Fibroblast of lung (primary cell): ENCODE results near the gene KYAT1. TPM values are rescaled to one million over a fixed set of nuclear protein-coding genes. Genes with fewer than 3 reads are reported as not detected.

ENCODE experiments used
- DNase-seq, 2 donors: peaks; one replicate each; pipeline versions ENCODE4 v3.0.0 to v3.0.0-alpha.2; 2010; ENCODE audit warnings: low read depth in 2 of 2
- H2AFZ ChIP-seq: 2 replicates; pipeline ENCODE4 v1.5.1; 2012; ENCODE audit warnings: low read length, control low read depth, inconsistent platforms
- H3K27ac ChIP-seq: 2 replicates; pipeline ENCODE4 v1.5.1; 2011; ENCODE audit warnings: low read length, control low read depth; ENCODE audit not compliant: insufficient read depth
- H3K27me3 ChIP-seq: 2 replicates; pipeline ENCODE4 v1.5.1; 2011; ENCODE audit warnings: mild to moderate bottlenecking, low read length; ENCODE audit not compliant: control insufficient read depth, insufficient read depth
- H3K36me3 ChIP-seq: 2 replicates; pipeline ENCODE4 v1.5.1; 2011; ENCODE audit warnings: low read length; ENCODE audit not compliant: control insufficient read depth, insufficient read depth
- H3K4me1 ChIP-seq: 2 replicates; pipeline ENCODE4 v1.5.1; 2011; ENCODE audit warnings: low read length; ENCODE audit not compliant: control insufficient read depth, insufficient read depth; ENCODE audit errors: extremely low read depth
- H3K4me2 ChIP-seq: 2 replicates; pipeline ENCODE4 v1.5.1; 2011; ENCODE audit warnings: low read length, control low read depth; ENCODE audit not compliant: insufficient read depth; ENCODE audit errors: extremely low read depth
- H3K4me3 ChIP-seq, 4 experiments: fragments of 200-600 bp in 1 of 4; sonication (generic) in 1 of 4; replicated peaks in 1 of 4; 2 replicates each; pipeline ENCODE4 v1.5.1; 2011 to 2016; ENCODE audit warnings: low read length in 4 of 4, low read depth in 3 of 4, mild to moderate bottlenecking in 3 of 4, control low read depth in 2 of 4, inconsistent platforms in 1 of 4, mixed read lengths in 1 of 4; ENCODE audit not compliant: insufficient read depth in 1 of 4; ENCODE audit errors: control extremely low read depth in 1 of 4
- H3K79me2 ChIP-seq: 2 replicates; pipeline ENCODE4 v1.5.1; 2012; ENCODE audit warnings: mild to moderate bottlenecking, low read length, inconsistent platforms; ENCODE audit not compliant: control insufficient read depth, insufficient read depth
- H3K9ac ChIP-seq: 2 replicates; pipeline ENCODE4 v1.5.1; 2011; ENCODE audit warnings: mild to moderate bottlenecking, low read length, control low read depth; ENCODE audit not compliant: insufficient read depth
- H3K9me3 ChIP-seq: 2 replicates; pipeline ENCODE4 v1.5.1; 2012; ENCODE audit warnings: low read depth, low read length; ENCODE audit not compliant: control insufficient read depth, insufficient read depth
- H4K20me1 ChIP-seq: 2 replicates; pipeline ENCODE4 v1.5.1; 2011; ENCODE audit warnings: low read length; ENCODE audit not compliant: control insufficient read depth, insufficient read depth; ENCODE audit errors: extremely low read depth
- EZH2 ChIP-seq: IDR thresholded peaks from 2 replicates; pipeline ENCODE4 v1.5.1; 2012; ENCODE audit warnings: low read length, control low read depth, mild to moderate bottlenecking; ENCODE audit errors: missing control alignments
- polyA plus RNA-seq, 2 donors: library from polyadenylated mRNA; depleted of rRNA in 1 of 2; stranded (reverse) in 1 of 2; unstranded in 1 of 2; fragments of >200 nt; gene quantifications; 2 replicates each; pipeline ENCODE4 v1.2.1, GENCODE V29; 2011 to 2012; ENCODE audit warnings: missing spikeins in 1 of 2
- total RNA-seq: library from RNA; depleted of rRNA; stranded (reverse); fragments of >200 nt; gene quantifications from 2 replicates; pipeline ENCODE4 v1.2.1, GENCODE V29; 2014
- TF ChIP-seq, protein P1 (sequence below), 2 donors: IDR thresholded peaks in 1 of 2; conservative IDR thresholded peaks in 1 of 2; 1 replicate in 1 of 2; 2 replicates in 1 of 2; pipeline ENCODE4 v1.5.1; 2011 to 2012; ENCODE audit warnings: low read length in 2 of 2, control low read depth in 1 of 2, inconsistent platforms in 1 of 2, low read depth in 1 of 2, mild to moderate bottlenecking in 1 of 2

KYAT1 gene
- total and polyA plus RNA-seq, 2 donors (not counting 1 experiment from before 2014, with no cell fraction given), result 4.7 to 12.4 TPM

- Histone ChIP-seq H4K20me1 (no peaks in the 10 kb centered on the region), H2AFZ (no peak overlapping the region), H3K79me2 (peaks cover 35% of the 10 kb centered on the region), H3K27ac (no peak overlapping the region), H3K4me3 (no peak overlapping the region), H3K27me3 (no peaks in the 10 kb centered on the region), H3K9me3 (no peaks in the 10 kb centered on the region), H3K4me1 (peaks cover 17% of the 10 kb centered on the region), H3K4me2 (no peak overlapping the region), H3K9ac (no peak overlapping the region), H3K36me3 (peaks cover 9% of the 10 kb centered on the region)
- DNase-seq, result no peak
- no peak for TF ChIP-seq EZH2
- TF ChIP-seq, protein P1, sequence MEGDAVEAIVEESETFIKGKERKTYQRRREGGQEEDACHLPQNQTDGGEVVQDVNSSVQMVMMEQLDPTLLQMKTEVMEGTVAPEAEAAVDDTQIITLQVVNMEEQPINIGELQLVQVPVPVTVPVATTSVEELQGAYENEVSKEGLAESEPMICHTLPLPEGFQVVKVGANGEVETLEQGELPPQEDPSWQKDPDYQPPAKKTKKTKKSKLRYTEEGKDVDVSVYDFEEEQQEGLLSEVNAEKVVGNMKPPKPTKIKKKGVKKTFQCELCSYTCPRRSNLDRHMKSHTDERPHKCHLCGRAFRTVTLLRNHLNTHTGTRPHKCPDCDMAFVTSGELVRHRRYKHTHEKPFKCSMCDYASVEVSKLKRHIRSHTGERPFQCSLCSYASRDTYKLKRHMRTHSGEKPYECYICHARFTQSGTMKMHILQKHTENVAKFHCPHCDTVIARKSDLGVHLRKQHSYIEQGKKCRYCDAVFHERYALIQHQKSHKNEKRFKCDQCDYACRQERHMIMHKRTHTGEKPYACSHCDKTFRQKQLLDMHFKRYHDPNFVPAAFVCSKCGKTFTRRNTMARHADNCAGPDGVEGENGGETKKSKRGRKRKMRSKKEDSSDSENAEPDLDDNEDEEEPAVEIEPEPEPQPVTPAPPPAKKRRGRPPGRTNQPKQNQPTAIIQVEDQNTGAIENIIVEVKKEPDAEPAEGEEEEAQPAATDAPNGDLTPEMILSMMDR (conservative IDR thresholded peaks at IDR 0.05 in 1 of 2, IDR thresholded peaks at IDR 0.05 in 1 of 2; ENCODE audit: low read depth in 1 of 2, low read length in 2 of 2), result no peak
Measured at GRCh38 chr9:128895556-128895955, 13.8 kb upstream of the KYAT1 start.

- Histone ChIP-seq H3K27ac (no peak overlapping the region), H3K79me2 (peaks cover 42% of the 10 kb centered on the region), H3K4me2 (no peak overlapping the region), H3K4me3 (no peak overlapping the region), H3K27me3 (no peaks in the 10 kb centered on the region), H2AFZ (no peak overlapping the region), H3K36me3 (peaks cover 10% of the 10 kb centered on the region), H3K4me1 (peaks cover 19% of the 10 kb centered on the region), H4K20me1 (no peaks in the 10 kb centered on the region), H3K9ac (no peak overlapping the region), H3K9me3 (no peaks in the 10 kb centered on the region)
- DNase-seq, result no peak
- TF ChIP-seq EZH2, result no peak
- TF ChIP-seq, protein P1 (conservative IDR thresholded peaks at IDR 0.05 in 1 of 2, IDR thresholded peaks at IDR 0.05 in 1 of 2; ENCODE audit: low read depth in 1 of 2, low read length in 2 of 2), result no peak
Measured at GRCh38 chr9:128894764-128895163, 13.0 kb upstream of the KYAT1 start.

- Histone ChIP-seq H3K36me3 (peaks cover 14% of the 10 kb centered on the region), H3K9me3 (no peaks in the 10 kb centered on the region), H3K4me1 (peaks cover 19% of the 10 kb centered on the region), H2AFZ (no peak overlapping the region), H3K4me2 (no peak overlapping the region), H4K20me1 (no peaks in the 10 kb centered on the region), H3K4me3 (no peak overlapping the region), H3K27ac (peak overlapping the region; percentile 80), H3K9ac (no peak overlapping the region), H3K27me3 (no peaks in the 10 kb centered on the region), H3K79me2 (peaks cover 45% of the 10 kb centered on the region)
- DNase-seq, result no peak
- no peak for TF ChIP-seq EZH2
- TF ChIP-seq, protein P1 (conservative IDR thresholded peaks at IDR 0.05 in 1 of 2, IDR thresholded peaks at IDR 0.05 in 1 of 2; ENCODE audit: low read depth in 1 of 2, low read length in 2 of 2), result no peak
Measured at GRCh38 chr9:128893354-128893753, 11.6 kb upstream of the KYAT1 start.
